ENCODE data around the gene USP22.

- TF ChIP-seq CTCF (conservative IDR thresholded peaks at IDR 0.05 in 1 of 2, IDR thresholded peaks at IDR 0.05 in 1 of 2; ENCODE audit: low read depth in 1 of 2, low read length in 2 of 2) (no peak), EZH2 (IDR thresholded peaks at IDR 0.05; ENCODE audit: low read length, missing control alignments) (no peak)
Observed at GRCh38 chr17:21015564-21015963, 27.2 kb downstream of the USP22 start.
